NCI-H345 treated with DMSO at 0.1 percent for 48 hours (cell line): ENCODE results near the gene BAZ1B.
"Not testable (repeated sequence)": the region's sequence is repeated elsewhere in the genome, so short reads cannot be mapped to it uniquely, and the experiment has no call there.

ENCODE experiments used
- DNase-seq: peaks from one replicate; lab custom pipeline; 2025; ENCODE audit not compliant: unreplicated experiment; lab: John Stamatoyannopoulos, UW

BAZ1B gene

DNA sequence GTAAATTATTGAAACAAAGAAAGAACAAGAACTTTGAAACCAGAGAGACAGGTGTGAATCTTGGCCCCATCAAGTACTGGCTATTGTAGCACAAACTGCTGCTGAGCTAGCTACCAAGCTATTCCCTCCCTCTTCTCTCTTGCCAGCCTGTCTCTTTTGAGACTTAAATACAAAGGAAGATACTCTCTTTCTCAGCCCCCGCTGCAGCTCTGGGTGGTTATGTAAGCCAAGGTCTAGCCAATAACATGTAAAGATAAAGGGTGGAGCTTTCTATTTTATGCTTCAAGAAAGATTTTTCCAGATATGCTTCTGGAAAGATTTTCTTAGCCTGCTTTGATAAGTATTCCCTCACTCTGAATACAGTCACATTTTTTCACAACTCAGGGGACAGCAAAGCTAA lies 17.2 kb downstream of the BAZ1B start:
- no peak for DNase-seq

DNA sequence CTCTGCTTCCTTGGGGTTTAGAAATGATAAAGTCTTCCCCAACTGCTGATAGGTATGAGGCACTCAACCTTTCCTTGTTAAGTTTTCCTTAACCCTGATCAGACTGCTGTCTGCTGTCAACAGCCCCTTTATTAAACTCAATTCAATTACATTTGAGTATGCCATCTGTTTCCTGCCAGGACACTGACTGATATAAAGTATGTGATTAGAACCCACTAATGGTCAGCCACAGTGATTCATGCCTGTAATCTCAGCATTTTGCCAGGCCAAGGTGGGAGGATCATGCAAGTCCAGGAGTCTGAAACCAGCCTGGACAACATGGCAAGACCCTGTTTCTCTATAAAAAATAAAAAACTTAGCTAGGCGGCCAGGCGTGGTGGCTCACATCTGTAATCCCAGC lies 18.1 kb downstream of the BAZ1B start:
- DNase-seq, result no peak

DNA sequence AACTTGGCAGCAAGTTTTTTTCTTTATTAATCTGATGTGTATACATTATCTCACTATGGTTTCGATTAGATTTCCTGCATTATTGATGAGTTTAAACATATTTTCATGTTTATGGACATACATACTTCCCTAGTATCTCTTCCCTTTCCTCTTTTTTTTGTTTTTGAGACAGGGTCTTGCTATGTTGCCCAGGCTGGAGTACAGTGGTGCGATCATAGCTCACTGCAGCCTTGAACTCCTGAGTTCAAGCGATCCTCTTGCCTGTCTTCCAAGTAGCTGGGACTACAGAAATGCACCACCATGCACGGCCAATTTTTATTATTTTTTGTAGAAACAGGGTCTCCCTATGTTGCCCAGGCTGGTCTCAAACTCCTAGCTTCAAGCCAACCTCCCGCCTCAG lies 18.9 kb downstream of the BAZ1B start:
- no peak for DNase-seq

DNA sequence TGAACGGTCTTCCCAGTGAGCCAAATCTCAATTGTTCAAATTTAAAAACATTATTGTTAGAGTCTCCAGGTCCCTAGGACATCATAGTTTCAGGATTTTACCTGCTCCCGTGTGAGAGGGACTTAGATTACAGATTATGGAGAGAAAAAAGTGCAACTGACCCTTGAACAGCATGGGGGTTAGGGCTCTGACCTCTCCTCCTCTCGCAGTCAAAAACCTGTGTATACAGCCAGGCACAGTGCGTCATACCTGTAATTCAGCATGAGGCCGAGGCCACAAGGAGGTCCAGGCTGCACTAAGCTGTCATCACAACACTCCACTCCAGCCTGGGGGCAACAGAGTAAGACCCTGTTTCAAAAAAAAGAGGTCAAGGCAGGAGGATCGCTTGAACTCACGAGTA lies 25.5 kb downstream of the BAZ1B start:
- DNase-seq, result no peak

DNA sequence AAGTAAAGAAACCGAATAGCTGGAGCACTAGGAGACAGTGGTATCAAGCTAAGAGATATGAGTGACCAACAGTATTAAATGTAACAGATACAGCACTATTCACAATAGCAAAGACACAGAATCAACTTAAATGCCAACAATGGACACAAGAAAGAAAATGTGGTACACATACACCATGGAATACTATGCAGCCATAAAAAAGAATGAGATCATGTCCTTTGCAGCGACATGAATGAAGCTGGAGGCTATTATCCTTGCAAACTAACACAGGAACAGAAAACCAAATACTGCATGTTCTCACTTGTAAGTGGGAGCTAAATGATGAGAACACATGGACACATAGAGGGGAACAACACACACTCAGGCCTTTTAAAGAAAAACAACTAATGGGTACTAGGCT lies 26.6 kb downstream of the BAZ1B start:
- DNase-seq, result not testable (repeated sequence)

DNA sequence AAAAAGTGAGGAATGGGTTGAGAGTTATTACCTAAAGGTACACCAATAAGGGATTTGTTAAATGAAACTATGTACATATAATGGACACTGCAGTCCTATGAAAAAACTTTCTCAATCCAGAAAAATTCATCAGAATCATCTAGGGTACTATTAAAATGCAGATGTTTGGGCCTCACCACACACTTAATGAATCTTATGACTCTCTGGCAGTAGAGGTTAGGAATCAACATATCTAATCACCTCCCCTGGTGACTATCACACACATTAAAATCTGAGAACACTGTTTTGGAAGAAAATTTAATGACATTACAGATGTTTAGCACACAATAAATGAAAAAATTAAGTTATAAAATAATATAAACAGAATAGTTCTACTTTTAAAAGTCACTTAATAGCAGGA lies 32.1 kb downstream of the BAZ1B start:
- DNase-seq, result no peak

- no peak for DNase-seq
These were observed 34.6 kb downstream of the BAZ1B start for GRCh38 chr7:73487486-73487885.

DNA sequence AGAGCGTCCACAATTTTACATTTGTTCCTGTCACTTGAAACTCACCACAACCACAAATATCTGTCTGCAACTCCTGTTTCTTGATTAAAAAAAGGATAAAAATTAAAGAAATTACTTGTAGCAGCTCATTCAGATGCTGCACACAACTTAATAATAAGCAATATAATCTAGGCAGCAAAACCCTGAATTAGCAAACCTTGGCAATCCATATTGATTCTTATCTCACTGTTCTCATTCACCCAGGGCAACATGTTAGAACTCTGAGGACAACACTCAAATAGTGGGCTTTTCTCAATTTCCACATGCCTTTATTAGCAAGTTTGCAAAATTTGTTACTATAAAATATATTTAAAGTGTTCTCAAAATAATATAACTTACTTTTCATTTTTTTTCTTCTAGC lies 38.9 kb downstream of the BAZ1B start:
- DNase-seq, result no peak

- no peak for DNase-seq
These were observed 39.3 kb downstream of the BAZ1B start for GRCh38 chr7:73482746-73483145.

DNA sequence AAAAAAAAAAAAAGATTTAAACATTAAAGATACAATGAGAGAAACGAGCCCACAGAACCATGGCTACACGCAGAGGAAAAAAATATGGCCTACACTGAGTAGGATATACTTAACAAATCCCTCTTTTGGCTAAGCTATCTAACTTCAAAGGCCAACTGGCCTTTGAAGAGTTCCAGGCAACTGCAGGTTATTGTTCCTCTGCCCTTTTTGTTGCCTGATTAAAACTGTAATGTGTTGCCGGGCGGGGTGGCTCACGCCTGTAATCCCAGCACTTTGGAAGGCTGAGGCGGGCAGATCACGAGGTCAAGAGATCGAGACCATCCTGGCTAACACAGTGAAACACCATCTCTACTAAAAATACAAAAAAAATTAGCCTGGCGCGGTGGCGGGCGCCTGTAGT lies 40.6 kb downstream of the BAZ1B start:
- not testable (repeated sequence) for DNase-seq

DNA sequence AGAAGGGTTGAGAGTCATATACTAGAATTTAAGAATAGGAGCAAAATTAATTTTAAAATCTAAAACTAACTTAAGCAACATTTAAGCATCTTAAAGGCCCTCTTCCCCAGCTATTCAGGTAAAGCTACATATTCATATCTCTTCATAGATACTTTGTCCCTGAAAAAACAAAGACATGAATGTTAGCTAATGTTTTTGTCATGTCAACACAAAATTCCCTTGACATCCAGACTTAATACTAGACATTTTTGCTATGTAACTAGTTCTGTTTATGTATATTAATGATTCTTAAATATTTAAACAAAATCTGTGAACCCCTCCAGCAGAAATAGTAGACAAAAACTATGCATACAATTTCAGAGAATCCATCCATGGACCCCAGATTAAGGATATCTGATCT lies 43.5 kb downstream of the BAZ1B start:
- DNase-seq, result no peak

GRCh38 chr7:73477376-73477775 lies 44.7 kb downstream of the BAZ1B start:
- no peak for DNase-seq

GRCh38 chr7:73470208-73470607 lies 51.9 kb downstream of the BAZ1B start:
- DNase-seq, result no peak

GRCh38 chr7:73467046-73467445 lies 55.0 kb downstream of the BAZ1B start:
- DNase-seq, result not testable (repeated sequence)

GRCh38 chr7:73466112-73466511 lies 56.0 kb downstream of the BAZ1B start:
- no peak for DNase-seq

GRCh38 chr7:73463966-73464365 lies 58.1 kb downstream of the BAZ1B start:
- DNase-seq, result no peak

DNA sequence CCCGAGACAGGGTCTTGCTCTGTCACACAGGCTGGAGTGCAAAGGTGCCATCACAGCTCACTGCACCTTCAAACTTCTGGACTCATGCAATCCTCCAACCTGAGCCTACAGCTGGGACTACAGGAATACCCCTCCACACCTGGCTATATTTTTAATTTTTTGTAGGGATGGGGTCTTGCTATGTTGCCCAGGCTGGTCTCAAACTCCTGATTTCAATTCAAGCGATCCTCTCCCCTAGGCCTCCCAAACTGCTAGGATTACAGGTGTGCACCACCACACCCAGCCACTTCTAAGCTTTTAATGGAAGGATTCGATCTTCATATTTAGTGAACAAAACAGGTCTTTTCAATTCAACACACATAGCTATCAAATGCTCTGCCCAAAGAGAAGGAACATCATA lies 58.8 kb downstream of the BAZ1B start:
- no peak for DNase-seq

GRCh38 chr7:73461782-73462285 lies 60.3 kb downstream of the BAZ1B start:
- no peak for DNase-seq

GRCh38 chr7:73454424-73454823 lies 67.7 kb downstream of the BAZ1B start:
- DNase-seq, result no peak

- DNase-seq, result no peak
These were observed 69.0 kb downstream of the BAZ1B start for GRCh38 chr7:73452999-73453635.

GRCh38 chr7:73451780-73452398 lies 70.2 kb downstream of the BAZ1B start:
- DNase-seq, result peak; percentile 65

DNA sequence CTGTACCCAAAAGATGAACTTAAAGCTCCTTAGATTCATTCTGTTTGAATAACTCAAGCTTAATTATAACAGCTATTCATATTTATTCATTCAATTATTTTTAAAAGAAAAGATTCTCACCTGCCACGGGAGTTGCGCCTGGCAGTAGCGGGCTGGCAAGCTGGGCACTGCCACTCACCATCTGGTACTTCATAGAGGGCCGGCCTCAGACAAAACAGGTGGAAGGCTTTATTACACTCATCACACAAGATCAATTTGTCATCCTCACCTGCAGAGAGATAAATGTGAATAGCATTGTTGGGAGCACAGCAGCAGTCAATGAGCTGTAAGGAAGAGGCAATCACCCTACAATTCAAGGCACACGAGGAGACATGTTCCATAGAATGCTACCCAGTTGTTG lies 72.7 kb downstream of the BAZ1B start:
- DNase-seq, result peak; percentile 97

- no peak for DNase-seq
These were observed 73.5 kb downstream of the BAZ1B start for GRCh38 chr7:73448609-73449008.
